HG02678 (cell line): ENCODE data around the gene FAIM.
"Not testable (repeated sequence)": the region's sequence is repeated elsewhere in the genome, so short reads cannot be mapped to it uniquely, and the experiment has no call there.

Experiments used
- ATAC-seq: cut with Tn5 transposase; IDR thresholded peaks from one replicate; pipeline ENCODE4 v1.9.1; 2021; ENCODE audit warnings: mild to moderate bottlenecking, moderate library complexity; ENCODE audit not compliant: unreplicated experiment

Gene FAIM

GRCh38 chr3:138675393-138675792 is 66.8 kb downstream of the FAIM start:
- ATAC-seq = no peak

GRCh38 chr3:138678086-138678485 is 69.5 kb downstream of the FAIM start:
- ATAC-seq = no peak

- no peak for ATAC-seq
These were observed 70.4 kb downstream of the FAIM start for GRCh38 chr3:138678874-138679392.

- ATAC-seq = not testable (repeated sequence)
These were observed 72.4 kb downstream of the FAIM start for GRCh38 chr3:138680974-138681373.

GRCh38 chr3:138681463-138682220 is 73.1 kb downstream of the FAIM start:
- no peak for ATAC-seq

- ATAC-seq = no peak
These were observed 74.1 kb downstream of the FAIM start for GRCh38 chr3:138682648-138683047.
